Measurements from ENCODE around the gene STEEP1. TPM values are rescaled to one million over a fixed set of nuclear protein-coding genes. Genes with fewer than 3 reads are reported as not detected.
A peak's percentile ranks its signal among the peaks of the same experiment; 100 is the strongest.
"Not testable (repeated sequence)": the region's sequence is repeated elsewhere in the genome, so short reads cannot be mapped to it uniquely, and the experiment has no call there.

STEEP1 gene
- total and polyA plus RNA-seq, 2 of the 13 experiments (the other 11 are each of a cell fraction or from before 2014, with no cell fraction given): 7.7 to 23.1 TPM

GRCh38 chrX:119495734-119496726 lies 69.2 kb downstream of the STEEP1 start (continued):
- TF ChIP-seq CEBPZ (IDR thresholded peaks at IDR 0.05; ENCODE audit: low read length) (no peak), SOX5 (CRISPR knock-in tag; IDR thresholded peaks at IDR 0.05; ENCODE audit: borderline replicate concordance) (peak; percentile 76), BORCS8-MEF2B (CRISPR knock-in tag; IDR thresholded peaks at IDR 0.05) (no peak), BCLAF1 (IDR thresholded peaks at IDR 0.05) (no peak), NR2C2 (CRISPR knock-in tag; IDR thresholded peaks at IDR 0.05; ENCODE audit: borderline replicate concordance) (no peak), SNAPC5 (CRISPR knock-in tag; IDR thresholded peaks at IDR 0.05; ENCODE audit: borderline replicate concordance) (no peak), ZNF740 (CRISPR knock-in tag; IDR thresholded peaks at IDR 0.05) (no peak), MYC (CRISPR knock-in tag; IDR thresholded peaks at IDR 0.05; ENCODE audit: borderline replicate concordance) (peak; percentile 84; the same call in 1 of the 2 replicates), JARID2 (CRISPR knock-in tag; IDR thresholded peaks at IDR 0.05; ENCODE audit: insufficient replicate concordance) (no peak)

- H3K4me2 ChIP-seq (ENCODE audit: low read depth, low read length); H3K27ac ChIP-seq (ENCODE audit: extremely low read length, insufficient read depth, low read length); H4K20me1 ChIP-seq (ENCODE audit: insufficient read depth, low read length); intact Hi-C loops (cut with micrococcal nuclease; ENCODE audit: unreplicated experiment); BruUV-seq (replicated peaks); in situ Hi-C loops (cut with HindIII; ENCODE audit: extremely low pct_ligation_motif_present, low pct_unique_long_range_greater_than_20kb); FAIRE-seq; H3K79me2 ChIP-seq (ENCODE audit: insufficient read depth, low read length); H3K4me3 ChIP-seq (replicated peaks in 1 of 3; ENCODE audit: insufficient read depth in 1 of 3, low read depth in 2 of 3, low read length in 3 of 3); ATAC-seq; DNase-seq (ENCODE audit: low spot score); CTCF ChIA-PET (ENCODE audit: low intra/inter-chr PET ratio, low total read pairs); H3K27me3 ChIP-seq (ENCODE audit: control insufficient read depth in 1 of 2, insufficient read depth in 2 of 2, low read length in 2 of 2); H3K36me3 ChIP-seq (replicated peaks in 1 of 2; ENCODE audit: control insufficient read depth in 1 of 2, insufficient read depth in 2 of 2, low read length in 2 of 2); H3K9ac ChIP-seq (ENCODE audit: insufficient read depth, low read depth, low read length); H3K9me3 ChIP-seq (ENCODE audit: low read length); H2AFZ ChIP-seq (ENCODE audit: low read length): not testable (repeated sequence)
- peaks cover 35% of the 10 kb centered on the region for H3K4me1 ChIP-seq (ENCODE audit: insufficient read depth, low read length)
- 74% methylated on average over 10 of the region's 10 CpGs for WGBS (ENCODE audit: low lambda C conversion rate)
- POLR2A ChIA-PET: interaction anchor here (0.9 to 1.5 kb wide), 5 partner anchors 9 to 26 kb away, joined by 3 to 7 read pairs (median 4); partner anchors contain the start of gene SLC25A5
Observed at GRCh38 chrX:119493851-119494495, 71.2 kb downstream of the STEEP1 start.

Measured in HepG2 (cell line).